HL-60/S4 (cell line): ENCODE results near the gene GCN1.

Source experiments
- in situ Hi-C: fragments of 300-500 bp; cut with MboI; formaldehyde crosslinking; loops from 2 replicates; pipeline ENCODE4 v1.14.3; 2022; ENCODE audit warnings: low sequenced_read_pairs

Gene GCN1

GRCh38 chr12:120155072-120155471 is 39.4 kb downstream of the GCN1 start:
- in situ Hi-C loops = no loop called here

GRCh38 chr12:120150919-120151525 is 43.5 kb downstream of the GCN1 start:
- in situ Hi-C loops = no loop called here

- in situ Hi-C loops = no loop called here
Measured at GRCh38 chr12:120148011-120148410, 46.5 kb downstream of the GCN1 start.

GRCh38 chr12:120145164-120145563 is 49.4 kb downstream of the GCN1 start:
- in situ Hi-C loops = no loop called here

- in situ Hi-C loops = no loop called here
Measured at GRCh38 chr12:120144215-120144614, 50.3 kb downstream of the GCN1 start.

- in situ Hi-C loops = no loop called here
Measured at GRCh38 chr12:120142231-120142877, 52.2 kb downstream of the GCN1 start.

GRCh38 chr12:120141336-120141735 is 53.2 kb downstream of the GCN1 start:
- in situ Hi-C loops = no loop called here

GRCh38 chr12:120140603-120141002 is 53.9 kb downstream of the GCN1 start:
- in situ Hi-C loops = no loop called here

GRCh38 chr12:120139958-120140357 is 54.6 kb downstream of the GCN1 start:
- in situ Hi-C loops = no loop called here

GRCh38 chr12:120138366-120138765 is 56.1 kb downstream of the GCN1 start:
- in situ Hi-C loops = no loop called here

GRCh38 chr12:120137833-120138232 is 56.7 kb downstream of the GCN1 start:
- in situ Hi-C loops = no loop called here

GRCh38 chr12:120136093-120136770 is 58.3 kb downstream of the GCN1 start:
- in situ Hi-C loops = no loop called here

- in situ Hi-C loops = no loop called here
Measured at GRCh38 chr12:120134307-120134980, 60.1 kb downstream of the GCN1 start.

- in situ Hi-C loops = no loop called here
Measured at GRCh38 chr12:120132863-120133385, 61.6 kb downstream of the GCN1 start.

GRCh38 chr12:120132054-120132836 is 62.3 kb downstream of the GCN1 start:
- in situ Hi-C loops = no loop called here

- in situ Hi-C loops = no loop called here
Measured at GRCh38 chr12:120131116-120131515, 63.4 kb downstream of the GCN1 start.

- in situ Hi-C loops = no loop called here
Measured at GRCh38 chr12:120130011-120130410, 64.5 kb downstream of the GCN1 start.

- in situ Hi-C loops = no loop called here
Measured at GRCh38 chr12:120126635-120127005, 67.9 kb downstream of the GCN1 start.

GRCh38 chr12:120125792-120126634 is 68.5 kb downstream of the GCN1 start:
- in situ Hi-C loops = no loop called here

- in situ Hi-C loops = no loop called here
Measured at GRCh38 chr12:120125029-120125428, 69.5 kb downstream of the GCN1 start.
